NCI-H1930 (cell line): ENCODE results near the gene ZCWPW1.
"Not testable (repeated sequence)": the region's sequence is repeated elsewhere in the genome, so short reads cannot be mapped to it uniquely, and the experiment has no call there.

Experiments used
- DNase-seq, 2 experiments: peaks; one replicate each; lab custom pipeline; 2025; lab: John Stamatoyannopoulos, UW

Gene ZCWPW1

GRCh38 chr7:100400656-100401055 lies 27.8 kb downstream of the ZCWPW1 start:
- DNase-seq, result no peak

DNA sequence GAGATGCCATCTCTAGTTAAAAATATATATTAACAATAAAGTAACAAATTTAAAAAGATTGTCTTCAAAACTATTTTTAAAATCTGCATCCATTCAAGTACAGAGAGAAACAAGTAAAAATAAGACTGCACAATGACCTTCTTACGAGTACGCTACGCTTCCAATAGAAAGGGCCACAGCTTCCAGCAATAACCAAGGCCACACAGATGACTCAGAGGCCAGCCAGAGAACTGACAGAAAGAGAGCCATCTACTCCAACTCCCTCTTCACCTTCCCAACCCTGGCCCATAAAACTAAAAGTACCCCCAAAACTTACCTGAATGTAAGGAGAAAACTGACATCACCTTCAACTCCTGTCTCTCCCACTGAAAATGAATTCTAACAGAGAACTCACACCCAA lies 28.5 kb downstream of the ZCWPW1 start:
- no peak for DNase-seq

GRCh38 chr7:100398239-100398638 lies 30.3 kb downstream of the ZCWPW1 start:
- no peak for DNase-seq

DNA sequence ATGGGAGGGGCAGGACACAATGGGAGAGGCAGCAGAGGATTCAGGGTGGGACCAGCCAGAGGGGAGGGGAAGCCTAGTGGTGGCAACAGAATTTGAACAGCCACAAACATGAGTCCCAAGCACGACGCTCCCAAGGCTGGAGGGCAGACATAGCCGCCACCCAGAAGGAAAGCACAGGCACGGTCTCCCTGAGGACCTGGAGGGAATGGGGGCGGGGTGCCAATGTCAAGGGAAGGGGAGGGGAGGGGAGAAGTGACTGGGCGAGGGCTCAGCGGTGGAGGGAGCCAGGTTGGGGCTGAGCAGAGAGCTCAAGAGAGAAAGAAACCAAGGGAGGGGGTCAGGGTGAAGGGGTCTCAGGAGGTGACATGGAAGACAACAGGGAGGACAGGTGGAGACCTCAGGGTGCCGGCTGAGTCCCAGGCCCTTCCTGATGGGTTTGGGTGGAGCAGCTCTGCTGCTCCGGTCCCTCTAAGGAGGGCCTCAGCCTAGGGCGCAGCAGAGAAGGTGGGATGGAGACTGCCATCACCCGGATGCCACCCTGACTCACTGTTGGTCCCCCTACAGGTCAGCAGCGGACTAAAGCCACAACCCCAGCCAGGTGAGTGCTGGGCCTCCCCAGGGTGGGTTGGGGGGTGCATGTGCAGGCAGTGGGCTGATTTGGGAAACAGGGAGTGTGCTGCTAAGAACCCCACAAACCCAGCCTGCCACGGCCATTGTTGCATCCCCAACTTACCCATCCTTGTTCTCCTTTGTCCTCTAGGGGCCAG lies 31.0 kb downstream of the ZCWPW1 start:
- no peak for DNase-seq

- DNase-seq, result no peak
Observed at GRCh38 chr7:100396421-100396982, 32.0 kb downstream of the ZCWPW1 start.

GRCh38 chr7:100394077-100394476 lies 34.4 kb downstream of the ZCWPW1 start:
- DNase-seq, result no peak

GRCh38 chr7:100393233-100393905 lies 35.1 kb downstream of the ZCWPW1 start:
- no peak for DNase-seq

GRCh38 chr7:100390286-100391009 lies 38.1 kb downstream of the ZCWPW1 start:
- DNase-seq, result no peak

DNA sequence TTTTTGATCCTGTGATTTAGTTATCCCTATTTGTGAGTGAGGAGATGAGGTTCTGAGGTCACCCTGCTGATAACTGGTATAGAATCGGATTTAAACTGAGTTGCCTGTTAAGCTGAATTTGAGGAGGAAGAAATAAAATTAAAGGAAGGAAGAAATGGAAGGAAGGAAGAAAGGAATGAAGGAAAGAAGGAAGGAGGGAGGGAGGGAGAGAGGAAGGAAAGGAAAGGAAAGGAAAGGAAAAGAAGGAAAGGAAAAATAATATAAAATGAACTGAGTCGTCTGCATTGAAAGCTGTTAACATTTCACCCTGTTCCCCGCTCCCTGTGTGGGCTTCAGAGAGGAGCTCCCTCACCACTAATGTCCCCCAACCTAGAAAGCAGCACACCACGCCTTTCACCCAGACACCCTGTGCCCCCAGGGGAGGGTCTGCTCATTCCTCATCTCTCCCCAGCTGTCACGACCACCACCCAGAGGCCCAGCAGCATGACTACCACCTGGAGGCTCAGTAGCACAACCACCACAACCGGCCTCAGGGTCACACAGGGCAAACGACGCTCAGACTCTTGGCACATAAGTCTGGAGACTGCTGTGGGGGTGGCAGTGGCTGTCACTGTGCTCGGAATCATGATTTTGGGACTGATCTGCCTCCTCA lies 38.9 kb downstream of the ZCWPW1 start:
- DNase-seq, result no peak

GRCh38 chr7:100387695-100388094 lies 40.8 kb downstream of the ZCWPW1 start:
- DNase-seq, result no peak

GRCh38 chr7:100386940-100387339 lies 41.6 kb downstream of the ZCWPW1 start:
- DNase-seq, result no peak

GRCh38 chr7:100384628-100385294 lies 43.7 kb downstream of the ZCWPW1 start:
- DNase-seq, result no peak

DNA sequence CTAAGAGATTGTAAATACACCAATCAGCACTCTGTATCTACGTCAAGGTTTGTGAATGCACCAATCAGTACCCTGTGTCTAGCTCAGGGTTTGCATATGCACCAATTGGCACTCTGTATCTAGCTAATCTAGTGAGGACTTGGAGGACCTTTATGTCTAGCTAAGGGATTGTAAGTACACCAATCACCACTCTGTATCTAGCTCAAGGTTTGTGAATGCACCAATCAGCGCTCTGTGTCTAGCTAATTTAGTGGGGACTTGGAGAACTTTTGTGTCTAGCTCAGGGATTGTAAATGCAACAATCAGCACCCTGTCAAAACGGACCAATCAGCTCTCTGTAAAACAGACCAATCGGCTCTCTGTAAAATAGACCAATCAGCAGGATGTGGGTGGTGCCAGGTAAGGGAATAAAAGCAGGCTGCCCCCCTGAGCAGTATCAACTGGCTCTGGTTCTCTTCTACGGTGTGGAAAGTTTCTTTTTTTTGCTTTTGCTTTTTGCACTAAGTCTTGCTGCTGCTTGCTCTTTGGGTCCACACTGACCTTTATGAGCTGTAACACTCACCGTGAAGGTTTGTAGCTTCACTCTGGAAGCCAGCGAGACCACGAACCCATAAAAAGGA lies 46.2 kb downstream of the ZCWPW1 start:
- peak; percentile 54 to 67 for DNase-seq

- not testable (repeated sequence) for DNase-seq
Observed at GRCh38 chr7:100381531-100382233, 46.8 kb downstream of the ZCWPW1 start.

GRCh38 chr7:100380196-100380595 lies 48.3 kb downstream of the ZCWPW1 start:
- no peak for DNase-seq

GRCh38 chr7:100378114-100378755 lies 50.3 kb downstream of the ZCWPW1 start:
- no peak for DNase-seq

DNA sequence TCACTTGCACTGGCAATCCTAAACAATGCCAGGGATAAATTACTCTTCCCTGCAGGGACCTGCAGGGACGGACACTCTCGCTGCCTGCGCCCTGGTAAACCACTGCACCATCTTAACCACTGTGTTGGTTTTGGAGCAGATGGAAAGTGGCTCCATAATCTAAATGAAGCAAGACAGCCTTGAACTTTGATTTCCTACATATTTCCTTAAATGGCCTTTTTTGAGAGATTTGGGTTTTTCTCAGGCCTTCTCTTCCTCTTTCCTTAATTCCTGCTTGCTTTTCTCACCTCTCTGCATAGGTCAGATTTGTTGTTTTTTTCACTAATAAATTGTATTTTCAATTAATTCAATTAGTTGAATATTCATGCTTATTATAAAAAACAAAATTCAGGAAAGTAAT lies 52.4 kb downstream of the ZCWPW1 start:
- DNase-seq, result no peak

- DNase-seq, result no peak
Observed at GRCh38 chr7:100374601-100375000, 53.9 kb downstream of the ZCWPW1 start.

GRCh38 chr7:100373870-100374598 lies 54.5 kb downstream of the ZCWPW1 start:
- peak; percentile 19 to 24 for DNase-seq
